Thoracic aorta (tissue), 2 donors: ENCODE data around the gene DCDC2. TPM values are rescaled to one million over a fixed set of nuclear protein-coding genes. Genes with fewer than 3 reads are reported as not detected.
"Not testable (repeated sequence)": the region's sequence is repeated elsewhere in the genome, so short reads cannot be mapped to it uniquely, and the experiment has no call there.

Experiments
- ATAC-seq: fragments of 150-250 bp; one replicate; pipeline ENCODE4 v1.8.0; 2017; ENCODE audit warnings: low read depth; ENCODE audit not compliant: insufficient number of reproducible peaks, low FRiP score
- DNase-seq: peaks from one replicate; pipeline ENCODE4 v3.0.0-alpha.2; 2020; ENCODE audit warnings: low spot score
- H3K27ac ChIP-seq, 2 donors: fragments of 200-600 bp; sonication (generic); 1 replicate in 1 of 2; 2 replicates in 1 of 2; pipeline ENCODE4 v1.5.1; 2016; ENCODE audit warnings: mild to moderate bottlenecking in 2 of 2, moderate library complexity in 2 of 2
- H3K27me3 ChIP-seq: fragments of 200-600 bp; sonication (generic); replicated peaks from 2 replicates; pipeline ENCODE4 v1.6.0; 2016; ENCODE audit warnings: mild to moderate bottlenecking; ENCODE audit not compliant: insufficient read depth
- H3K36me3 ChIP-seq: fragments of 200-600 bp; sonication (generic); one replicate; pipeline ENCODE4 v1.5.1; 2016
- H3K4me1 ChIP-seq, 2 donors: fragments of 200-600 bp; sonication (generic); 1 replicate in 1 of 2; 2 replicates in 1 of 2; pipeline versions ENCODE4 v1.5.1 to v1.6.0; 2016; ENCODE audit warnings: low read depth in 2 of 2, mild to moderate bottlenecking in 1 of 2; ENCODE audit not compliant: control insufficient read depth in 1 of 2
- H3K4me3 ChIP-seq: fragments of 200-600 bp; sonication (generic); 2 replicates; pipeline ENCODE4 v1.5.1; 2016; ENCODE audit warnings: mild to moderate bottlenecking
- H3K9me3 ChIP-seq: fragments of 200-600 bp; sonication (generic); 2 replicates; pipeline ENCODE4 v1.5.1; 2016
- total RNA-seq, 2 donors: library from RNA; depleted of rRNA; stranded (reverse); fragments of >200 nt; gene quantifications; one replicate each; pipeline versions ENCODE4 v1.1.0 to v1.2.3, GENCODE V29; 2016
- TF ChIP-seq, protein P1 (sequence below): fragments of 200-600 bp; sonication (generic); IDR thresholded peaks from one replicate; pipeline ENCODE4 v1.5.1; 2019; ENCODE audit warnings: antibody characterized with exemption

The DCDC2 gene
- total RNA-seq, 2 donors from 2014 or later: not detected

DNA sequence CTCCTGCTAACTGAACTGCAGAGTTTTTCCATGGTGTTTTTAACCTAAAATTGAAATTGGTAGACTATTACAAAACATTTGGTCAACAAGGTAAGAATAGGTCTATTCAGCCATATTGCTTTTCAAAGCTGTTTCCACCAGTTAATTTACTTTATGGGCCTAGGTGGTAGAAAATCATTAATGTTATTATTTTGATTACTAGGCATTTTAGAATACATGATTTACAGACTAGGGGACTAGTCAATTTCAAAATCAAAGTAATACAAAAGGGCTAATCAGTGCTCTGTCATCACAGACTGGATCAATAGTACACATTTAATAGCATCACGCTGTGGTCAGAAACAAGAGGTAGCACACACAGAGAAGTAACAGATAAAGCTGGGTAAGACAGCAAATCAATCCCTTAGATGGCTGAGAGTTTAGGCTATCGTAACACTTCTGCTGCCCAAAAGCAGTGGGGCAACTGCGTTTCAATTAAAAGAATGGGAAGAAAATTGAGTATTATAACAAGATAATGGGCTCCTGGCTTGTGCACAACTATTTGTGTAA lies 117.4 kb downstream of the DCDC2 start:
- no peaks in the 10 kb centered on the region for H3K9me3 ChIP-seq
- no peak overlapping the region for H3K4me3 ChIP-seq
- no peak overlapping the region for H3K27ac ChIP-seq
- no peak for ATAC-seq
- no peaks in the 10 kb centered on the region for H3K4me1 ChIP-seq
- no peak for DNase-seq
- H3K27me3 ChIP-seq: no peaks in the 10 kb centered on the region
- TF ChIP-seq, protein P1, sequence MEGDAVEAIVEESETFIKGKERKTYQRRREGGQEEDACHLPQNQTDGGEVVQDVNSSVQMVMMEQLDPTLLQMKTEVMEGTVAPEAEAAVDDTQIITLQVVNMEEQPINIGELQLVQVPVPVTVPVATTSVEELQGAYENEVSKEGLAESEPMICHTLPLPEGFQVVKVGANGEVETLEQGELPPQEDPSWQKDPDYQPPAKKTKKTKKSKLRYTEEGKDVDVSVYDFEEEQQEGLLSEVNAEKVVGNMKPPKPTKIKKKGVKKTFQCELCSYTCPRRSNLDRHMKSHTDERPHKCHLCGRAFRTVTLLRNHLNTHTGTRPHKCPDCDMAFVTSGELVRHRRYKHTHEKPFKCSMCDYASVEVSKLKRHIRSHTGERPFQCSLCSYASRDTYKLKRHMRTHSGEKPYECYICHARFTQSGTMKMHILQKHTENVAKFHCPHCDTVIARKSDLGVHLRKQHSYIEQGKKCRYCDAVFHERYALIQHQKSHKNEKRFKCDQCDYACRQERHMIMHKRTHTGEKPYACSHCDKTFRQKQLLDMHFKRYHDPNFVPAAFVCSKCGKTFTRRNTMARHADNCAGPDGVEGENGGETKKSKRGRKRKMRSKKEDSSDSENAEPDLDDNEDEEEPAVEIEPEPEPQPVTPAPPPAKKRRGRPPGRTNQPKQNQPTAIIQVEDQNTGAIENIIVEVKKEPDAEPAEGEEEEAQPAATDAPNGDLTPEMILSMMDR: no peak
- no peaks in the 10 kb centered on the region for H3K36me3 ChIP-seq

DNA sequence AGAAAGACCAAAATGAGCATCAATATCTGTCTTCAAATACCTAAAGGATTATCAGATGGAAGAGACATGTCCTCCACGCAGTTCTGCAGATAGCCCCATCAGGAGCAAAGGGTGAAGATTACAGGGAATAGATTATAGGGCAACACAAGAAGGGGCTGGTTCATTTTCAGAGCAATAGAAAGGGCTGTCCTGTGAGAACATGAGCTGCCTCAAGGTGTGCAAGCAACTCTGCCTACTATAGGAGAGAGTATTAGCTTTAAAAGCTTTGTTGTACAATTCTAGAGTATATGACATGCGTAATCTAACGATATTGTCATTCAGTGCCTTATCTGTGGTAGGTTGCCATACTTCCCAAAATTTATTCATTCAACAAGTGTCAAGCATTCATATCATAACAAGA lies 119.2 kb downstream of the DCDC2 start:
- H3K4me3 ChIP-seq: no peak overlapping the region
- H3K36me3 ChIP-seq: no peaks in the 10 kb centered on the region
- no peak for ATAC-seq
- no peak for DNase-seq
- H3K27me3 ChIP-seq: no peaks in the 10 kb centered on the region
- no peak overlapping the region for H3K27ac ChIP-seq
- H3K9me3 ChIP-seq: no peaks in the 10 kb centered on the region
- H3K4me1 ChIP-seq: no peaks in the 10 kb centered on the region
- TF ChIP-seq, protein P1: no peak

DNA sequence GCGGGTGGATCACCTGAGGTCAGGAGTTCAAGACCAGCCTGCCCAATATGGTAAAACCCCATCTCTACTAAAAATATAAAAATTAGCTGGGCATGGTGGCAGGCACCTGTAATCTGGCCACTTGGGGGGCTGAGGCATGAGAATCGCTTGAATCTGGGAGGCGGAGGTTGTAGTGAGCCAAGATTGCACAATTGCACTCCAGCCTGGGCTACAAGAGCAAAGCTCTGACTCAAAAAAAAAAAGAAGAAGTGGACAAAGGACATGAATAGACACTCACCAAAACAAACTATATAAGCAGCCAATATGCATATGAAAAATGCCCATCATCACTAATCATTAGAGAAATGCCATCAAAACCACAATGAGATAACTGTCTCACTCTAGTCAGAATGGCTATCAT lies 121.1 kb downstream of the DCDC2 start:
- not testable (repeated sequence) for H3K4me1 ChIP-seq, ATAC-seq, H3K36me3 ChIP-seq, H3K4me3 ChIP-seq, H3K9me3 ChIP-seq, DNase-seq, H3K27me3 ChIP-seq, H3K27ac ChIP-seq

DNA sequence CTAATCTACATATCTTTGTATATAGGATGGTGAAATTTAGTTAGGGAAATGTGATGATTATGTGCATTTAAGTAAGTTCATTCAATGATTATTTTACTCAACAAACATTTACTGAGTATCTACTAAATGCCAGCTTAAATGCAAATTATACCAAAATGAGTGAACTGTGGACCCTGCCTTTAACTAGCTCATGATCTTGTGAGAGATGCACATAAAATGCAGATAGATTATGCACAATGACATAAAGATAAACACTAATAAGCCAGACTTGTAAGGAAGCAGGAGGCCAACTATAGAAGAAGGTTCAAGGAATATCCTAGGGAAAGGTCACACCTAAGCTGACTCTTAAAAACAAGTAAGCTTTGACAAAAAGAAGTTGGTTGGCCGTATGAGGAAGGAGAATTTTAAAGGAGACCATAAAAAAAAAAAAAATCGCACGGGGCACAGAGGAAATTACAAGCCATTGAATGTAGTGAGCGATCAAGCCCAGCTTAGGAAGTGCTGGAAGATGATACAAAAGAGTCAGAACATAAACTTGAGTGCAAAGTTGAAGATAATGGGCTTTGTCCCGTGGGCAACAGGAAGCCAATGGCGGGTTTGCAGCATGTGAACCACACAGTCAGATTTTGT lies 123.9 kb downstream of the DCDC2 start:
- TF ChIP-seq, protein P1: no peak
- Histone ChIP-seq H3K9me3 (no peaks in the 10 kb centered on the region), H3K27ac (no peak overlapping the region), H3K4me3 (no peak overlapping the region), H3K36me3 (no peaks in the 10 kb centered on the region), H3K27me3 (no peaks in the 10 kb centered on the region), H3K4me1 (no peaks in the 10 kb centered on the region)
- ATAC-seq (no peak), DNase-seq (no peak)

DNA sequence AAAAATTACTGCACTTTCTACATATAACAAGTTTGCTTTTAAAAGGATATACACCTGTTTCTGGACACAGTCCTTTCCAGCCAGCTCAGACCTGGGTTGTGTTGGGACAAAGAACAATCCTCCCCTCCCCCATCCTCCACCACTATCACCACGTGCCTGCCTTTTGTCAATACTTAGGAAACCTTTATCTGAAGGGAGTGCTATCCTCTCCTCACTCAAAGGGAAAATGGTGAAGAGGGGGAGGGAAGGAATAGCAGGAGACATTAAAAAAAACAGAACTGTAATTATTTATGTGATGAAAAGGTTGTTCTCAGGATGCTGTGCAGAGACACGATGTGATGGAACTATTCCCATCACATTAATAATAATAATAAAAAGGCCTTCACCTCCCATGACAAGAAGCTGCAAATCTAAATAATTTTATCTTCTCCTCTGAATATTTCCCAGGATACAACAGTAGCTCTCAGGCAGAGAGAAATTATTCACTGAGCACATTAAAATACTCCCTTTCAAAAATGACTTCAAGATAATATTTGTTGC lies 126.4 kb downstream of the DCDC2 start:
- no peaks in the 10 kb centered on the region for H3K27me3 ChIP-seq
- H3K27ac ChIP-seq: no peak overlapping the region
- ATAC-seq (no peak), DNase-seq (no peak)
- TF ChIP-seq, protein P1: no peak
- H3K9me3 ChIP-seq: no peaks in the 10 kb centered on the region
- H3K36me3 ChIP-seq: no peaks in the 10 kb centered on the region
- H3K4me1 ChIP-seq: no peaks in the 10 kb centered on the region
- H3K4me3 ChIP-seq: no peak overlapping the region
